CD8-positive, alpha-beta memory T cell (primary cell): ENCODE data around the gene ASPG. TPM values are rescaled to one million over a fixed set of nuclear protein-coding genes. Genes with fewer than 3 reads are reported as not detected.
A peak's percentile ranks its signal among the peaks of the same experiment; 100 is the strongest.

Source experiments
- CTCF ChIA-PET: fragments of 350-600 bp; sonication (Branson Sonifier 250); formaldehyde crosslinking; loops from one replicate; lab custom pipeline; 2021; ENCODE audit warnings: antibody characterized with exemption; lab: Charles Lee
- POLR2A ChIA-PET: fragments of 350-600 bp; sonication (Branson Sonifier 250); formaldehyde crosslinking; loops from one replicate; lab custom pipeline; 2021; ENCODE audit warnings: antibody characterized with exemption; lab: Charles Lee
- DNase-seq, 5 donors: peaks; one replicate each; pipeline versions ENCODE4 v3.0.0 to v3.0.0-alpha.2; 2020 to 2022; ENCODE audit warnings: mixed read lengths in 1 of 5
- H3K27ac ChIP-seq: one replicate; pipeline ENCODE4 v1.7.0; 2013; ENCODE audit warnings: low read depth, mild to moderate bottlenecking, low read length, moderate library complexity
- H3K27me3 ChIP-seq: 2 replicates; pipeline ENCODE4 v1.7.0; 2013; ENCODE audit warnings: low read length, mild to moderate bottlenecking; ENCODE audit not compliant: insufficient read depth, poor library complexity, severe bottlenecking
- H3K36me3 ChIP-seq: 2 replicates; pipeline ENCODE4 v1.7.0; 2013; ENCODE audit warnings: mild to moderate bottlenecking, low read length, moderate library complexity; ENCODE audit not compliant: insufficient read depth
- H3K4me1 ChIP-seq: 2 replicates; pipeline ENCODE4 v1.7.0; 2013; ENCODE audit warnings: mild to moderate bottlenecking, low read length, moderate library complexity; ENCODE audit not compliant: insufficient read depth
- H3K4me3 ChIP-seq: 2 replicates; pipeline ENCODE4 v1.7.0; 2013; ENCODE audit warnings: mild to moderate bottlenecking, low read length
- H3K9me3 ChIP-seq: 2 replicates; pipeline ENCODE4 v1.7.0; 2013; ENCODE audit warnings: mild to moderate bottlenecking, low read length
- H3K27ac Mint-ChIP-seq, 8 donors: one replicate each; pipeline ENCODE4 v1.8.0; 2020 to 2021; ENCODE audit warnings: mixed read lengths in 8 of 8, mild to moderate bottlenecking in 6 of 8, inconsistent platforms in 3 of 8, moderate library complexity in 3 of 8
- H3K27me3 Mint-ChIP-seq, 2 donors: one replicate each; pipeline ENCODE4 v1.8.0; 2020 to 2021; ENCODE audit warnings: mixed read lengths in 2 of 2, mild to moderate bottlenecking in 1 of 2, moderate library complexity in 1 of 2
- H3K36me3 Mint-ChIP-seq, 3 donors: one replicate each; pipeline ENCODE4 v1.8.0; 2020 to 2021; ENCODE audit warnings: mixed read lengths in 3 of 3, inconsistent platforms in 1 of 3, mild to moderate bottlenecking in 1 of 3
- H3K4me1 Mint-ChIP-seq, 3 donors: one replicate each; pipeline ENCODE4 v1.8.0; 2020 to 2021; ENCODE audit warnings: mixed read lengths in 3 of 3, inconsistent platforms in 1 of 3, mild to moderate bottlenecking in 1 of 3
- H3K4me3 Mint-ChIP-seq, 7 donors: one replicate each; pipeline ENCODE4 v1.8.0; 2020 to 2021; ENCODE audit warnings: mixed read lengths in 7 of 7, mild to moderate bottlenecking in 6 of 7, moderate library complexity in 4 of 7, inconsistent platforms in 2 of 7
- H3K9me3 Mint-ChIP-seq, 5 donors: one replicate each; pipeline ENCODE4 v1.8.0; 2020 to 2022; ENCODE audit warnings: mixed read lengths in 5 of 5, mild to moderate bottlenecking in 3 of 5, moderate library complexity in 2 of 5, inconsistent platforms in 1 of 5
- polyA plus RNA-seq: library from polyadenylated mRNA; unstranded; fragments of 300-500 nt; fragmentation: Illumina TruSeq; gene quantifications from one replicate; pipeline ENCODE4 v1.2.3, GENCODE V29; 2021
- total RNA-seq, 2 experiments: library from RNA; stranded (reverse); gene quantifications; one replicate each; pipeline ENCODE4 v1.2.3, GENCODE V29; 2021

Gene ASPG
- total and polyA plus RNA-seq, 3 experiments from 2014 or later, result not detected

GRCh38 chr14:104137297-104138097 lies 52.0 kb downstream of the ASPG start:
- Mint-ChIP-seq H3K4me1 (peaks cover 0 to 7% (median 4%) of the 10 kb centered on the region in 3 donors), H3K27ac (no peak overlapping the region), H3K36me3 (no peaks in the 10 kb centered on the region), H3K27me3 (peaks cover 8 to 26% of the 10 kb centered on the region in 2 donors), H3K9me3 (no peaks in the 10 kb centered on the region), H3K4me3 (peak overlapping the region in 6 of 7 donors; percentile 28 to 76 (median 47))
- ChIA-PET CTCF (interaction anchor here (1.1 kb wide), 1 partner anchor 427 kb away, joined by 9 read pairs; no protein-coding TSS in a partner anchor), POLR2A (no interaction called here)
- H3K9me3 ChIP-seq, result no peaks in the 10 kb centered on the region
- no peak overlapping the region for H3K27ac ChIP-seq
- H3K4me1 ChIP-seq, result peaks cover 4% of the 10 kb centered on the region
- no peak overlapping the region for H3K4me3 ChIP-seq
- H3K36me3 ChIP-seq, result no peaks in the 10 kb centered on the region
- DNase-seq, result peak; percentile 33 to 53 (median 47)
- H3K27me3 ChIP-seq, result no peaks in the 10 kb centered on the region

- no peak within 1 kb of the TSS for H3K4me3 ChIP-seq
- H3K4me3 Mint-ChIP-seq, result peak within 1 kb of the TSS in 6 of 7 donors; percentile 28 to 76 (median 44)
- peak in 1 of 5 donors; percentile 29 for DNase-seq
Measured at GRCh38 chr14:104138098-104138717, 52.7 kb downstream of the ASPG start, which contains the start of gene KIF26A. KIF26A (plus strand) TSS chr14:104138587; CDS start chr14:104138723, 136 bp downstream.

GRCh38 chr14:104138718-104139459 lies 53.4 kb downstream of the ASPG start:
- H3K27me3 ChIP-seq, result no peaks in the 10 kb centered on the region
- no peak overlapping the region for H3K4me3 ChIP-seq
- Mint-ChIP-seq H3K27ac (no peak overlapping the region), H3K36me3 (no peaks in the 10 kb centered on the region), H3K4me1 (peaks cover 0 to 7% (median 4%) of the 10 kb centered on the region in 3 donors), H3K27me3 (peaks cover 8 to 19% of the 10 kb centered on the region in 2 donors), H3K9me3 (no peaks in the 10 kb centered on the region), H3K4me3 (no peak overlapping the region)
- H3K36me3 ChIP-seq, result no peaks in the 10 kb centered on the region
- ChIA-PET POLR2A (interaction anchor here (0.5 kb wide), 1 partner anchor 75 kb away, joined by 3 read pairs; no protein-coding TSS in a partner anchor), CTCF (no interaction called here)
- peak in 1 of 5 donors; percentile 42 for DNase-seq
- no peaks in the 10 kb centered on the region for H3K9me3 ChIP-seq
- no peak overlapping the region for H3K27ac ChIP-seq
- H3K4me1 ChIP-seq, result peaks cover 4% of the 10 kb centered on the region

More at GRCh38 chr14:104138098-104138717, 52.7 kb downstream of the ASPG start, which contains the start of gene KIF26A:
- H3K27me3 Mint-ChIP-seq, result peaks cover 8 to 23% of the 10 kb centered on the region in 2 donors
- H3K36me3 Mint-ChIP-seq, result no peaks in the 10 kb centered on the region
- ChIA-PET CTCF (interaction anchor here (1.1 kb wide), 1 partner anchor 427 kb away, joined by 9 read pairs; no protein-coding TSS in a partner anchor), POLR2A (no interaction called here)
- no peaks in the 10 kb centered on the region for H3K9me3 Mint-ChIP-seq
- no peak within 1 kb of the TSS for H3K27ac Mint-ChIP-seq
- H3K4me1 Mint-ChIP-seq, result peaks cover 0 to 7% (median 4%) of the 10 kb centered on the region in 3 donors
- peaks cover 4% of the 10 kb centered on the region for H3K4me1 ChIP-seq
- no peaks in the 10 kb centered on the region for H3K36me3 ChIP-seq
- no peaks in the 10 kb centered on the region for H3K9me3 ChIP-seq
- no peak within 1 kb of the TSS for H3K27ac ChIP-seq
- H3K27me3 ChIP-seq, result no peaks in the 10 kb centered on the region

- peaks cover 4% of the 10 kb centered on the region for H3K4me1 ChIP-seq
- no peaks in the 10 kb centered on the region for H3K9me3 Mint-ChIP-seq
- H3K9me3 ChIP-seq, result no peaks in the 10 kb centered on the region
- peaks cover 0 to 7% (median 4%) of the 10 kb centered on the region in 3 donors for H3K4me1 Mint-ChIP-seq
- H3K27ac ChIP-seq, result no peak overlapping the region
- no peak overlapping the region for H3K4me3 ChIP-seq
- ChIA-PET POLR2A (interaction anchor here (0.5 kb wide), 1 partner anchor 74 kb away, joined by 3 read pairs; no protein-coding TSS in a partner anchor), CTCF (no interaction called here)
- peak in 1 of 5 donors; percentile 26 for DNase-seq
- H3K36me3 Mint-ChIP-seq, result no peaks in the 10 kb centered on the region
- no peaks in the 10 kb centered on the region for H3K27me3 ChIP-seq
- H3K27me3 Mint-ChIP-seq, result peaks cover 6 to 18% of the 10 kb centered on the region in 2 donors
- H3K36me3 ChIP-seq, result no peaks in the 10 kb centered on the region
- H3K4me3 Mint-ChIP-seq, result peak overlapping the region in 2 of 7 donors; percentile 27 to 38
- H3K27ac Mint-ChIP-seq, result peak overlapping the region in 1 of 8 donors; percentile 85
Measured at GRCh38 chr14:104139460-104140212, 54.1 kb downstream of the ASPG start.

- H3K36me3 ChIP-seq, result no peaks in the 10 kb centered on the region
- POLR2A ChIA-PET, result no interaction called here
Measured at GRCh38 chr14:104140213-104140462, 54.6 kb downstream of the ASPG start.

GRCh38 chr14:104140463-104141331 lies 55.2 kb downstream of the ASPG start:
- Mint-ChIP-seq H3K9me3 (no peaks in the 10 kb centered on the region), H3K27ac (no peak overlapping the region), H3K27me3 (peaks cover 5 to 12% of the 10 kb centered on the region in 2 donors), H3K36me3 (no peaks in the 10 kb centered on the region), H3K4me3 (peak overlapping the region in 2 of 7 donors; percentile 38 to 66), H3K4me1 (peaks cover 0 to 7% (median 4%) of the 10 kb centered on the region in 3 donors)
- CTCF ChIA-PET, result no interaction called here
- no peaks in the 10 kb centered on the region for H3K27me3 ChIP-seq
- no peaks in the 10 kb centered on the region for H3K36me3 ChIP-seq
- H3K27ac ChIP-seq, result no peak overlapping the region
- POLR2A ChIA-PET, result no interaction called here
- peak in 1 of 5 donors; percentile 26 for DNase-seq
- H3K9me3 ChIP-seq, result no peaks in the 10 kb centered on the region
- H3K4me3 ChIP-seq, result no peak overlapping the region
- H3K4me1 ChIP-seq, result peaks cover 4% of the 10 kb centered on the region

More at GRCh38 chr14:104140213-104140462, 54.6 kb downstream of the ASPG start:
- peak overlapping the region in 2 of 7 donors; percentile 27 to 38 for H3K4me3 Mint-ChIP-seq
- H3K4me3 ChIP-seq, result no peak overlapping the region
- no peaks in the 10 kb centered on the region for H3K9me3 ChIP-seq
- peaks cover 4% of the 10 kb centered on the region for H3K4me1 ChIP-seq
- H3K9me3 Mint-ChIP-seq, result no peaks in the 10 kb centered on the region
- H3K36me3 Mint-ChIP-seq, result no peaks in the 10 kb centered on the region
- peak overlapping the region in 1 of 8 donors; percentile 85 for H3K27ac Mint-ChIP-seq
- no peaks in the 10 kb centered on the region for H3K27me3 ChIP-seq
- peak in 1 of 5 donors; percentile 32 for DNase-seq
- CTCF ChIA-PET, result no interaction called here
- H3K27ac ChIP-seq, result no peak overlapping the region
- H3K4me1 Mint-ChIP-seq, result peaks cover 0 to 7% (median 4%) of the 10 kb centered on the region in 3 donors
- peaks cover 6 to 15% of the 10 kb centered on the region in 2 donors for H3K27me3 Mint-ChIP-seq
